Stimulated activated CD4-positive, alpha-beta T cell treated with anti-CD3 and anti-CD28 coated beads, Interleukin-1b, Interleukin-23, amount 100 ng/mL, for 24 hours (primary cell): ENCODE measurements around the gene CDKN3.
"Not testable (repeated sequence)": the region's sequence is repeated elsewhere in the genome, so short reads cannot be mapped to it uniquely, and the experiment has no call there.

ENCODE experiments used
- DNase-seq, 4 experiments: peaks; one replicate each; pipeline ENCODE4 v3.0.0-alpha.2; 2020; ENCODE audit warnings: low read depth in 4 of 4, low spot score in 1 of 4

CDKN3 gene

DNA sequence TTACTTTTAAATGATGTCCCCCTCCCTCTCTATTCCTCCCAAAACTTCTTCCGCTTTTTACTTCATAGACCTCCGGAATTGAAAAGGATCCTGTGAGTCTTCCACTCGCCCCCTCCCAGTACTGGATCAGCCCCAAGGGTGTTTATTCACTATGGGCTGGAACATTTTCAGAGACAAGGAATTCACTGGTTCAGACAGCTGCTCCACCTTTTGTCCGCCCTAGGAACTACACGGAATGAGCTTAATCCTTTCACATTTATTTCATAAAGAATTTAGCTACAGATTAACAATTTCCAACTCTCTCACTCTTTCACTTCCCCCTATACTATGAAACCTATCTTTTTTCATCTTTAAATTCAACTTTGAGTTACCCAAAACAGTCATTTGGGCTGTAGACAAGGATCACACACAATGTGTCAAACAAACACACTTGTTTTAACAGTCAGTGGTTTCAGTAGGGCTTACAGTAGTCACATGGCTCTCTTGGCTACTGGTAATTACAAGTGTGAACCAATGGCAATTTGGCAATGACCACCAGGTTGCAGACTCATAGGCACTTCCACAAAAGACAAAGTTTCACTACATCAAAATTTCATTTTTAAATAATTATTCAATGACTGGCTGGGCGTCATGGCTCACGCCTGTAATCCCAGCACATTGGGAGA is 23.8 kb downstream of the CDKN3 start:
- no peak for DNase-seq

DNA sequence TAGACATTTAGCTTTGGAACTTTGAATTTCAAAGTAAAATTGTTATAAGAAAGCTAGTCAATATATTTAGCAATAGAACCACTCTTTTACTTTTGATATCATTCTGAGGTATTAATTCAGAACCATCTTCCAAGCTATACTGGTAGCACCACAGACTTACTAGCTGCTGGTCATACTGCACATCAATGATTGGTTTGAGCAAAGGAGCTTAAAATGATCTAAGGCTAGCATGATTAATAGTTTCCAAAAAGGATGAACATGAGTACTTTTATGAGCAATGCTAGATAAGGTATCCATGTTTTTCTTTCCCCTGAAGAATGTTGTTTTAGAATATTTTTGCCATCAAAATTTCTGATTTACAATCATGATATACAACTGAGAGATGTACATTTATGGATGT is 27.2 kb downstream of the CDKN3 start:
- DNase-seq: no peak

- DNase-seq: no peak
Observed at GRCh38 chr14:54424479-54424901, 27.7 kb downstream of the CDKN3 start.

- DNase-seq: no peak
Observed at GRCh38 chr14:54425068-54425467, 28.3 kb downstream of the CDKN3 start.

GRCh38 chr14:54425537-54426274 is 28.9 kb downstream of the CDKN3 start:
- DNase-seq: no peak

DNA sequence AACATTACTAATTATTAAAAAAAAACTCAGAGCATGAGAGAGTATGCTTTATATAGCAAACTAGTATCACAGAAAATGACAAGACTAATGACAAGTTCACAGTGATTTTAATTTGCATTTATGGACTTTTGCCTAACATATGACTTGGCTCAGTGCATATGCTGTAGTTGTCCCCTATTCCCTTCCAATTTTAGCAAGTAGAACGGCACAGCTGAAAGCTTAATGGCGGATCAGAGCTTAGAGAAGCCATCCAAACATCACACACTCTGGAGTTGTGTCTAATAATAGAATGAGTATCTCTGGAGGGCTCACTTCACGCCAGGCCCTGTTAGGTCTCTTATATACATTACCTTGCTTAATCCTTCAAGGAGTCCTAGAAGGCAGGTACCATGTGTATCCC is 31.1 kb downstream of the CDKN3 start:
- DNase-seq: no peak

- DNase-seq: no peak
Observed at GRCh38 chr14:54428527-54428926, 31.7 kb downstream of the CDKN3 start.

DNA sequence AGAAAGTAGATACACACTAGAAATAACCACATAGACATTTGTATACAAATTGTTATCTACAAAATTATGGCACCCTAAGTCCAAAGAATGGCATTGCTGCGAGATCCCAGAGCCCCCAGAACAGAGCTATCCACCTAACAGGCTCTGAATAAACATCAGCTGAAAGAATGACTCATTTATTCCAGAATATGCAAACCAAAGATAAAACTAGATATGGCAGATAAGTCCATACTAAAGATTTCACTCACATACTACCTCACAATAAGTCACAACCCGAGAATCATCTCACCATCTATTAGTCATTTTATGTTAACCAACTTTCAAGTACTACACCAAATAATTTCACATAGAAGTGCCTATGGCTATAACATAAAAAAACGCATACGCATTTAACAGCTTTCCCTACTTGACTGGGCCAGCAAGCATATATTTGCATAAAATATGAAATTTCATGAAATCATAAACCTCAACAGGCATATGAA is 38.7 kb downstream of the CDKN3 start:
- peak in 1 of 4 experiments; percentile 3 for DNase-seq

DNA sequence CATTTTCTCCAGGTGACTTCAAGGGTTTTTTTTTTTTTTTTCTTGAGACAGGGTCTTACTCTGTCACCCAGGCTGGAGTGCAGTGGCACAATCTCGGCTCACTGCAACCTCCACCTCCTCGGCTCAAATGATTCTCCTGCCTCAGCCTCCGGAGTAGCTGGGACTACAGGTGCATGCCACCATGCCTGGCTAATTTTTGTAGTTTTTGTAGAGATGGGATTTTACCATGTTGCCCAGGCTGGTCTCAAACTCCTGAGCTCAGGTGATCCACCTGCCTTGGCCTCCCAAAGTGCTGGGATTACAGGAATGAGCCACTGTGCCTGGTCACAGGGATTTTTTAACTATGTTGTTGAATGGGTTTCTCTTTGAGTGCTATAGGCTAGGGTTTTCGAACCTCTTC is 41.1 kb downstream of the CDKN3 start:
- DNase-seq: not testable (repeated sequence)

GRCh38 chr14:54438703-54439102 is 41.9 kb downstream of the CDKN3 start:
- no peak for DNase-seq

DNA sequence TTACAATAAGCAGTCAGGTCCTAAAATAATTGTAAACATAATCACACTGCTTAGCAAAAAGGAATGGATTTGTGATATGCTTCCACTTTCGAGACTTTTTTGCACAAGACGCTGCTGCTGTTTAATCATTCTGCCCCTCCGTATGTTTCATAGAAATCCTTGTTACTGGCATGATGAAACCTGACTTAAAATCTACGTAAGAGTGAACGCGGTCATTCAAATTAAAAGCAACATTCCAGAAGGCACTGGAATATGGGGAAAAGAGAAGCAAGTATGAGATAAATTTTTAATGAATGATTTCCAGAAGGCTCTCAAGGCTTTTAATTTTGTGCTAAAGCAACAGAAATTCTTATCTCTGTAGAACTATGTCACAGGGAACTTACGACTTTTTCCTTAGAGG is 43.2 kb downstream of the CDKN3 start:
- no peak for DNase-seq

- no peak for DNase-seq
Observed at GRCh38 chr14:54440476-54440872, 43.7 kb downstream of the CDKN3 start.

- peak; percentile 84 to 96 (median 88) for DNase-seq
Observed at GRCh38 chr14:54440873-54441868, 44.4 kb downstream of the CDKN3 start, which contains the start of gene CNIH1. TSS of gene CNIH1 (minus strand) at chr14:54441374. CDS start at chr14:54441327, 47 bp downstream.

DNA sequence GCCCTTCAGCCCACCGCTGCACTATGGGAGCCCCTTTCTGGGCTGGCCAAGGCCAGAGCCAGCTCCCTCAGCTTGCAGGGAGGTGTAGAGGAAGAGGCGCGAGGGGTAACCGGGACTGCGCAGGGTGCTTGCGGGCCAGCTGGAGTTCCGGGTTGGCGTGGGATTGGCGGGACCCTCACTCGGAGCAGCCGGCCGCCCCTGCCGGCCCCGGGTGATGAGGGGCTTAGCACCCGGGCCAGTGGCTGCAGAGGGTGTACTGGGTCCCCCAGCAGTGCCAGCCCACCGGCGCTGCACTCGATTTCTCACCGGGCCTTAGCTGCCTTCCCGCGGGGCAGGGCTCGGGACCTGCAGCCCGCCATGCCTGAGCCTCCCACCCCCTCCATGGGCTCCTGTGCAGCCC is 46.2 kb downstream of the CDKN3 start:
- DNase-seq: not testable (repeated sequence)

DNA sequence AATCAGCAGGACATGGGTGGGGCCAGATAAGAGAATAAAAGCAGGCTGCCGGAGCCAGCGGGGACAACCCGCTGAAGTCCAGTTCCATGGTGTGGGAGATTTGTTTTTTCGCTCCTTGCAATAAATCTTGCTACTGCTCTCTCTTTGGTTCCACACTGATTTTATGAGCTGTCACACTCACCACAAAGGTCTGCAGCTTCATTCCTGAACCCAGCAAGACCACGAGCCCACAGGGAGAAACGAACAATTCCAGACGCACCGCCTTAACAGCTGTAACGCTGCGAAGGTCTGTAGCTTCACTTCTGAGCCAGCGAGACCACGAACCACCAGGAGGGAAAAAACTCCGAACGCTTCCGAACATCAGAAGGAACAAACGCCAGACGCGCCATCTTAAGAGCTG is 47.2 kb downstream of the CDKN3 start:
- DNase-seq: no peak

- DNase-seq: no peak
Observed at GRCh38 chr14:54444681-54445080, 47.9 kb downstream of the CDKN3 start.

GRCh38 chr14:54446161-54446693 is 49.4 kb downstream of the CDKN3 start:
- DNase-seq: no peak

DNA sequence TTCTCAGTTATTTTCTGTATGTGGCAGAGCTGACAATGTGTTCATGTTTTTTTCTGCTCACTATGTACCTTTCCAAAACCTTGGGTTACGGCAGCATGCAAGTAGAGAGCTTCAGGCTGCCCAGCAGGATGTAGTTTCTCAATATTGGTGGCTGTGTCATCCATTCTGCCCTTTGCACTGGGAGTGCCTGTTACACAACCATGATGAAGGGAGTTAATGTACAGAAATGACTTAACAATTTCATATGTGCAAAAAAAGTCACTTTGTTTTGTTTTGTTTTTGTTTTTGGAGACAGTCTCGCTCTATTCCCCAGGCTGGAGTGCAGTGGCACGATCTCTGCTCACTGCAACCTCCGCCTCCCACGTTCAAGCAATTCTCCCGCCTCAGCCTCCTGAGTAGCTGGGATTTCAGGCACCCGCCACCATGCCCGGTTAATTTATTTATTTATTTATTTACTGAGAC is 50.5 kb downstream of the CDKN3 start:
- DNase-seq: no peak

DNA sequence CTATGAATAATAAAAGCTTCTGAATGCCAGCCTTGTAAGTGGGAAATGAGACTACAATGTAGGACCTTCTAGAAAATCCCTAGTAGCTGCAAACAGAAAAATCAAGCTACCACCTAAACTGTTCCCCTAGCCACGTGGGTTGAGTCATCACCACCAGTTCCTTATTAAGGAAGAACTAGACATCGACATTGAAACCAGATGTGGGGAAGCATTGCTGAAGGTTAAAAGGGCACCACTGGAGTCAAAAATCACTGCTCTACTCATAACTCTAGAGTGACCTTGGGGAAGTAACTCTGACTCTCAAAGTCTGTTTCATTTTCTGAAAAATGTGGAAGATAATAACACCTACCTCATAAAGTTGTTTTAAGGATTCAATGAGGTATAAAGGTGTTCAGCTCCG is 53.7 kb downstream of the CDKN3 start:
- no peak for DNase-seq

DNA sequence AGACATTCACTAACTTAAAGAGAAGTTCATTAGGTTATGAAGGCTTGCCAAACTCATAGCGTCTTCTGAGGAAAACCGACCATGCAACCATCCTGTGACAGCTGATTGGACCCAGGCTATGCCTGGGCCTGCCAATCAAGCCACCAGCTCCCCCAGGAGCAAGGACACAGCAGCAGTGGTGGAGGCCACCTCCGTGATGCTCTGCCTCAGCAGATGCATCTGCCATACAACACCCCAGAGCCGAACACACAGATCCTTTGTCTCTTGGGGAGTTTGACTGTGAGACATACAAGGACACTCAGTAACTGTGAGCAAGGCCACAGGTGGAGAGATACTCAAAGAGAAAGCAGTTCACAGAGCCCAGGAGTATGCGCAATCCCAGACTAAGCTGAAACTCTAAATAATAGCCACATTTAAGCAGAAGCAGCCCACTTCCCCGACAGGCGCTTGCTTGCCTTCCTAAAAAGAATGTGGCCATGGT is 54.4 kb downstream of the CDKN3 start:
- no peak for DNase-seq

- DNase-seq: no peak
Observed at GRCh38 chr14:54451961-54452360, 55.2 kb downstream of the CDKN3 start.
